Measurements from ENCODE around the gene AKAP6. TPM values are rescaled to one million over a fixed set of nuclear protein-coding genes. Genes with fewer than 3 reads are reported as not detected.

The AKAP6 gene
- total and polyA plus RNA-seq, 2 experiments from 2014 or later, result 0.38 to 0.42 TPM

- TF ChIP-seq CTCF (conservative IDR thresholded peaks at IDR 0.05; ENCODE audit: low read depth in 2 of 2) (no peak), EZH2 (IDR thresholded peaks at IDR 0.05; ENCODE audit: low read depth, unreplicated experiment) (no peak), JUNB (IDR thresholded peaks at IDR 0.05; ENCODE audit: unreplicated experiment) (no peak), ZNF114 (CRISPR knock-in tag; IDR thresholded peaks at IDR 0.05) (no peak), POLR2AphosphoS5 (IDR thresholded peaks at IDR 0.05; ENCODE audit: low read depth) (no peak), REST (IDR thresholded peaks at IDR 0.05; ENCODE audit: unreplicated experiment) (no peak)
These were observed 143.7 kb downstream of the AKAP6 start (continued) for GRCh38 chr14:32472512-32473463.

- no peaks in the 10 kb centered on the region for H3K36me3 Mint-ChIP-seq (ENCODE audit: low read depth)
- DNase-seq (ENCODE audit: low spot score), result peak; percentile 62
- Histone ChIP-seq H3K9me2 (ENCODE audit: insufficient read depth) (no peaks in the 10 kb centered on the region), H4K20me1 (replicated peaks; ENCODE audit: insufficient read depth) (no peaks in the 10 kb centered on the region), H3K4me2 (0 out of 2 replicates have a peak overlapping the region, but pooled peaks have one; percentile 4), H3K27ac (ENCODE audit: low read depth) (peak overlapping the region; percentile 51), H3K4me1 (ENCODE audit: insufficient read depth) (no peaks in the 10 kb centered on the region; the same call in 1 of the 2 replicates), H3K79me2 (replicated peaks; ENCODE audit: insufficient read depth) (no peaks in the 10 kb centered on the region), H3K36me3 (ENCODE audit: insufficient read depth) (no peaks in the 10 kb centered on the region), H2AFZ (no peak overlapping the region), H3K4me3 (no peak overlapping the region), H3F3A (replicated peaks; ENCODE audit: low read depth) (no peaks in the 10 kb centered on the region), H3K27me3 (ENCODE audit: insufficient read depth) (no peaks in the 10 kb centered on the region)
- H3K27me3 Mint-ChIP-seq (ENCODE audit: insufficient read depth, low read depth, poor library complexity), result no peaks in the 10 kb centered on the region
- peak overlapping the region; percentile 56 for H3K27ac Mint-ChIP-seq
- no peak overlapping the region for H3K4me3 Mint-ChIP-seq
- no peaks in the 10 kb centered on the region for H3K9me3 Mint-ChIP-seq
- peaks cover 24% of the 10 kb centered on the region for H3K4me1 Mint-ChIP-seq
- TF ChIP-seq ETS1 (IDR thresholded peaks at IDR 0.05) (no peak), ZNF114 (CRISPR knock-in tag; IDR thresholded peaks at IDR 0.05) (no peak), NANOG (IDR thresholded peaks at IDR 0.05; ENCODE audit: borderline replicate concordance) (no peak)
- ATAC-seq, result peak; percentile 68
These were observed 144.4 kb downstream of the AKAP6 start for GRCh38 chr14:32473464-32473855.

Data from GM23338 (cell line).